Articular chondrocyte of knee joint (primary cell): ENCODE results near the gene OCEL1. TPM values are rescaled to one million over a fixed set of nuclear protein-coding genes. Genes with fewer than 3 reads are reported as not detected.

Experiments used
- total RNA-seq: library from RNA; depleted of rRNA; stranded (reverse); fragments of >200 nt; gene quantifications from 2 replicates; pipeline ENCODE4 v1.2.3, GENCODE V29; 2012

The OCEL1 gene
- total RNA-seq = 3.7 and 4.1 TPM in 2 replicates

GRCh38 chr19:17226002-17226933 lies at the start of gene OCEL1:
TSS of gene OCEL1 (plus strand) at chr19:17226226. CDS start at chr19:17226248, 22 bp downstream.

GRCh38 chr19:17215127-17215971 lies 10.7 kb upstream of the OCEL1 start, which contains the start of gene USE1:
TSS of gene USE1 (plus strand) at chr19:17215357. CDS start at chr19:17215406, 49 bp downstream.

GRCh38 chr19:17245535-17245984 lies 19.5 kb downstream of the OCEL1 start, which contains the start of gene NR2F6:
TSS of gene NR2F6 (minus strand) at chr19:17245919. CDS start at chr19:17245220, 699 bp downstream.

GRCh38 chr19:17264641-17264979 lies 38.6 kb downstream of the OCEL1 start, which contains the start of gene USHBP1:
TSS of gene USHBP1 (minus strand) at chr19:17264745. CDS start at chr19:17264299, 446 bp downstream.

GRCh38 chr19:17266975-17267788 lies 41.2 kb downstream of the OCEL1 start, which contains the start of gene BABAM1:
TSS of gene BABAM1 (plus strand) at chr19:17267443. CDS start at chr19:17268807, 1,364 bp downstream.

Other genes with a start within 250 kb of the OCEL1 start
- gene CPAMD8, start 199.4 kb upstream of the OCEL1 start, total RNA-seq = 1.4 and 1.7 TPM in 2 replicates
- 2.4 and 3.1 TPM in 2 replicates for gene HAUS8, start 150.8 kb upstream of the OCEL1 start, total RNA-seq
- gene MYO9B, start 150.4 kb upstream of the OCEL1 start, total RNA-seq = 59.7 and 72.8 TPM in 2 replicates
- 20.3 and 22.7 TPM in 2 replicates for gene USE1, start 10.9 kb upstream of the OCEL1 start, total RNA-seq
- 20.8 and 27.7 TPM in 2 replicates for gene NR2F6, start 19.7 kb downstream of the OCEL1 start, total RNA-seq
- not detected in 2 replicates for gene USHBP1, start 38.5 kb downstream of the OCEL1 start, total RNA-seq
- 59.5 and 63.5 TPM in 2 replicates for gene BABAM1, start 41.2 kb downstream of the OCEL1 start, total RNA-seq
- gene ANKLE1, start 55.7 kb downstream of the OCEL1 start, total RNA-seq = 0.26 TPM in 1 of 2 replicates, not detected in the other
- gene ABHD8, start 77.2 kb downstream of the OCEL1 start, total RNA-seq = 9.0 and 10.5 TPM in 2 replicates
- 19.7 and 23.7 TPM in 2 replicates for gene MRPL34, start 79.6 kb downstream of the OCEL1 start, total RNA-seq
- gene DDA1, start 83.3 kb downstream of the OCEL1 start, total RNA-seq = 11.8 and 22.7 TPM in 2 replicates
- 2.6 and 3.5 TPM in 2 replicates for gene ANO8, start 108.6 kb downstream of the OCEL1 start, total RNA-seq
- 4.8 and 9.4 TPM in 2 replicates for gene GTPBP3, start 111.3 kb downstream of the OCEL1 start, total RNA-seq
- gene PLVAP, start 151.1 kb downstream of the OCEL1 start, total RNA-seq = not detected in 2 replicates
- gene CCDC194, start 168.0 kb downstream of the OCEL1 start, total RNA-seq = 0.22 TPM in 1 of 2 replicates, not detected in the other
- 0.65 and 1.2 TPM in 2 replicates for gene BST2, start 179.4 kb downstream of the OCEL1 start, total RNA-seq
- 24.5 and 42.3 TPM in 2 replicates for gene MVB12A, start 193.8 kb downstream of the OCEL1 start, total RNA-seq
- gene TMEM221, start 222.4 kb downstream of the OCEL1 start, total RNA-seq = 0.22 TPM in 1 of 2 replicates, not detected in the other
- gene NXNL1, start 234.7 kb downstream of the OCEL1 start, total RNA-seq = not detected in 2 replicates
- gene SLC27A1, start 244.3 kb downstream of the OCEL1 start, total RNA-seq = 12.0 and 13.5 TPM in 2 replicates